Measurements from ENCODE around the gene ALDH1A3.

GRCh38 chr15:100847194-100847593 is 32.4 kb upstream of the ALDH1A3 start:
- TF ChIP-seq CTCF (IDR thresholded peaks at IDR 0.05), result no peak
- no peak for TF ChIP-seq POLR2A (IDR thresholded peaks at IDR 0.05)

Measured in Peyer's patch (tissue), 4 donors.